LHCN-M2 (cell line): ENCODE results near the gene ANKRD44. TPM values are rescaled to one million over a fixed set of nuclear protein-coding genes. Genes with fewer than 3 reads are reported as not detected.

Experiments
- DNase-seq: peaks from one replicate; pipeline ENCODE4 v3.0.0-alpha.2; 2012; ENCODE audit warnings: low read depth
- total RNA-seq: library from RNA; depleted of rRNA; stranded (reverse); fragments of >200 nt; gene quantifications from 2 replicates; pipeline ENCODE4 v1.2.3, GENCODE V29; 2014

ANKRD44 gene
- total RNA-seq, 1 experiment from 2014 or later = 4.0 TPM

DNA sequence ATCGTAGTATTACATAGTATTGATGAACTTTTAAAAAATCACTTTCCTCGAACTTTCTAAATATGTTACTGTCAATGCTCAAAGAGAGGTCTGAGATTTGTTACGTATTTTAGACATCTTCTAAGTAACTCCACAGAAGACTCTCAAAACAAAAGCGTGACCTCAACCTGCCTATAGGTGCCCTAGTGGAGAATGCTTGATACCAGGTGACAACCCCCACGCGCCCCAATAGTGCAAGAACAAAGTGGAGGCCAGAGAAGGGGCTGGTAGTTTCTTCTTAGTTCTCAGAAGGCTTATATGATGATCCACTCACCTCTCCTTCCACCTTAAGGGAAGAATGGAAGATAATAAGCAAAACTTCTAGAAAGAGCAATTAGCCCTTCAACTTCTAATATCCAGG is 102.6 kb downstream of the ANKRD44 start:
- no peak for DNase-seq

DNA sequence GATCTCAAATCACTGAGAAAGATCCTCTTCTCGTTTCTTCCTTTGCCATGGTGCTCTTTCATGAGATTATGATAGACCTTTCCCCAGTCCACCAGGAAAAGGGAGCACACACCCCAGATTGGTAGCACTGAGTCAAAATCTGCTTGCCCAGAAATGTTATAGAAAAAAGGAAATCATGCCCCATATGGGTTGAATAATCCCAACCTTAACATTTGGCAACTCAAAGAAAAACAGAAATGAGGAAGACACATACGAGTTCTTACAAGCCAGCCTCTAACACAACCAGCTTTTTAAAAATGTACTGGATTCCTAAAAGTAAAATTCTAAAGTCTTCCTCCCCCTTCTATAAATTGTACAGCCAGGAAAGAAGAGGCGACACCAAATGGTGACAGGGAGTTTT is 103.0 kb downstream of the ANKRD44 start:
- no peak for DNase-seq

DNA sequence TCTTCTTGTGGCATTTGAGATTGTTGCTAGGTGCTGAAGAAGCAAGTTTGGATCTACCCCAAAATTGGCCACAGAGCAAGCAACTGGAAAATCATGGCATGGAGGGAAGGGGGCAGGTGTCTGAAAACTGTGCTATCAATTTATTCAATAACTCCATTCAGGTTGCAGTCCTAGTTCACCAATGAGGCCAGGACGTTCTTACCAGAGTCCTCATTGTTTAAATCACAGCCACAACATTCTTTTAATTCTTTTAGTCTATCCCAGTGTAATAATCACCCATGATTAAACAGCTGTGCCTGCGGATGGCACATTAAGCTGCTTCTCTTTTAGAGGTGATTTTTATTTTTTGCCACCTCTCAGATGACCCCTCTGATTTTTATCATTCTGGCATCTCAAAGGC is 103.5 kb downstream of the ANKRD44 start:
- peak; percentile 74 for DNase-seq

DNA sequence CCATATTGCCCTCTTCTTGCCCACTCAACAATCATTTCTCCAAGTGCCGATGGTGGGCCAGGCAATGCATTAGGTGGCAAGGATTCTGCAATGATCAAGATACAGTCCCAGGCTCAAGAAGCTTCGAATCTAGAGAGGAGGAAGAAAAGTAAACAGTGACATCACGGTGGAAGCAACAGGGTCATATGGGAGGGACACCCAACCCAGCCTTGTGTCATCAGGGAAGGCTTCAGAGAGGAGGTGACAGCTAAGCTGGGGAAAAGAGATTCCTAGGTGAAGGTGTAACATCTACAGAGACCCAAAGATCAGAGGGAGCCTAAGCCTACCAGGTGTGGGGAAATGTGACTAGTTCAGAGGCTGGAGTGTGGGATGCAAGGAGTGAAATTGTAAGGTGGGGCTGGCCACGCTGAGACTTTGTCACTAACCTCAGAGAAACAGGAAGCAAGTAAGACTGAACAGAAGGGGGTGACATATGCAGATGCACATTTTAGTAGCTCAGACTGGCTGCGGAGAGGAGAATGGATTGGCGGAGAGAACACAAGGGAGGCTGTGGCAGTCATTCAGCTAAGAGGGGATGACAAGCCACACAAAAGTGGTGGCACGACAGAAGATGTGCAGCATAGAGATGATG is 104.9 kb downstream of the ANKRD44 start:
- no peak for DNase-seq

DNA sequence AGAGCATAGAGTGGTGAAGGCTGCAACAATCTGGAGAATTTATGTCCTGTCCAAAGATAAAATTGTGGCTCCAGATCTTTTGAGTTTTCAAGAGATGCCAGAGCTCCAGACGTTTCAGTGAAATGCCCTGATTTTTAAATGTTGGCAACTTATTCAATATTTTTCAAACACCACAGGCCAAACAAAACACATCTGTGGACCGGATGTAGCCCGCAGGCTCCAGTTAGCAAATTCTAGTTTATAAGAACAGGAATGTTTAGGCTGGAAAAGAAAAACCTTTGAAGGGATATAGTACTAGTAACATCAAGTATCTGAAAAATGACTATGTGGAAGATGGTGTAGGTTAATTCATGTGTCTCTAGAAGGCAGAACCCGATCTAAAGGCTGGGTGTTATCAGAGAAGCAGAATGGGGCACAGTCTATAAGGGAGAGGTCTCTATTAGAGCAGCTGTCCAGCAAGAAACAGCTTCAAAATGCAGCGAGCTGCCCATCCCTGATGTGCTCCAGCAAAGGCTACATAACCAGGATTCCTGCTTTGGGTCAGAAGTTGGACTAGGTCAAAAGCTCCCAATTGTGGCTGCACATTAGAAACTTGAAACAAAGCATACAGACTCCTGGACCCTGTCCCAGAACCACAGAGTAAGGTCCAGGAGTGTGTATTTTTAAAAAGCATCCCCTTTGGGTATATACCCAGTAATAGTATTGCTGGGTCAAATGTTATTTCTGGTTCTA is 105.9 kb downstream of the ANKRD44 start:
- peak; percentile 63 for DNase-seq

DNA sequence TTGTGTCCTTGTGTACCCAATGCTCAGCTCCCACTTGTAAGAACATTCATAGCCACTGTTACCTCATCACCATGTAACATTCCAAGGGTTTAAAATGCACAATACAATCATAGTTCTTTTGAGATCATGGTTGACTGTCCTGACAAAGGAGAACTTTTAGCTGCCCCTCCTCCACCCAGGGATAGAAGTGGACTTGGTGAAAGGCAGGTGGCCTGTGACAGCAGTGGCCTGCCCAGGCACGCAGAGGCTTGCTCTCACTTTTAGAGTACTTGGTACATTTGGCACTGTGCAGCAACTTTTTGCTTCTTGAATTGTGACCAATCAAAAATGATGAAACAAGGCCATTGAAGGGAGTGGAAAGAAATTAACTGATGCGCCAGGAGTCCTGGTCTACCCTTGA is 108.7 kb downstream of the ANKRD44 start:
- no peak for DNase-seq

DNA sequence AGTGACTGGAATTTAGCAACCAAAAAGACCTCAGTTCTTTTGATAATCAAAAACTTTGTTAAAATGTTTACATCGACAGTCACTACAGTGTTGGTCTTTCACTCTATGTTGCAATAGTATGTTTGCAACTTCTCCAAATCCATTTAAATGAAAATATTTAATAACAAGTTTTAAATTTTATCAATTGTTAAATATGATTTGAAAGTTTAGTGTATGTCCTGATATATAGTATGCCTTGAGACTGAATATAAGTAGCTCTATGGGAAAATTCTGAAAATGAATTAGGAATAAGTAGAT is 109.9 kb downstream of the ANKRD44 start:
- no peak for DNase-seq

DNA sequence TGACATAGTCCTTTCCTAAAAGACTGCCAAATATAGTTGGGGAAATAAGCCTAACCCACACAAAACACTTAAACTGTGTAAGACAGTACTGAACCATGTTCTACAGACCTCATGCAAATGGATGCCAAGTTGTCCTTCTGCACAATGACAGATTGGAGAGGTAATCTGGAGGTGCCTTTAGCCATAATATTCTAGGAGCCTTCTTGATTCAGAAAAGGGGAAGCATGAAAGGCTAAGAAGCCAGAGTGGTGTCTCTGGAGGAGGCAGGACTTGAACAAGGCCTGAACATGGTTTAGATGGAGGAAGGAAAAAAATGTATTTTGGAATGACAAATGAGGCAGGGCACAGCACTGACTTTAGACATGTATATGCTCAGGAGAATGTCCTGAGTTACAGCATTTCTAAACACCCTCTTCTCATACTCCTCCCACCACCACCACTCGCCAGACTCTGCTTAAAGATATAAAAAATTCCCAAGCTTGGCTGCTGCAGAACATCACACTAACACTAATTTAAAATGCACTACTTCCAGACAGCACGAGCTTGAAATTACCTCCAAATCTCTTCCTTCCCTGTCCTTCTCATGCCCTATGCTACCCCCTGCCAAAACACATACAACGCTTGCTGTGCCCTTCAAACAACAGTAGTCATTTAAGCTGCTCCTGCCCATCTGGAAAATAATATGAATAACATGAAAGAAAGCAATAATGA is 110.4 kb downstream of the ANKRD44 start:
- DNase-seq = no peak

DNA sequence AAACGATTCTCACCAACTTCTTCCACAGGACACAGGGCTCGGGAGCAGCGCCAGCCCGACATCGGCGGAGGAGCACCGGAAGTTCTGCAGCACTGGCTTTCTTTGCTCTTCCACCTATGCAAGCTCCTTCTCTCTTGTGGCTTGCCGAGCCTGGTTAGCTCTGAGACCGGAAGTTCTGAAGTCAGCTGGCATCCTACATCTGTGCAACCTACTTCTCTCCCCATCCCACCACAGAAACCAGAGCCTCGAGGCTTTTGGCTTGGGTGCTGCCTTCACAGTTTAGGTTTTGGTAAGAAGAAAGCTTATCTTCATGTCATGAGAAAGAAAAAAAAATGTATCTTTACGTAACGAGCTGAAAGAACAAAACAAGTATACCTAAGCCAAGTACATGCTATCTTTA is 111.7 kb downstream of the ANKRD44 start:
- DNase-seq = no peak

DNA sequence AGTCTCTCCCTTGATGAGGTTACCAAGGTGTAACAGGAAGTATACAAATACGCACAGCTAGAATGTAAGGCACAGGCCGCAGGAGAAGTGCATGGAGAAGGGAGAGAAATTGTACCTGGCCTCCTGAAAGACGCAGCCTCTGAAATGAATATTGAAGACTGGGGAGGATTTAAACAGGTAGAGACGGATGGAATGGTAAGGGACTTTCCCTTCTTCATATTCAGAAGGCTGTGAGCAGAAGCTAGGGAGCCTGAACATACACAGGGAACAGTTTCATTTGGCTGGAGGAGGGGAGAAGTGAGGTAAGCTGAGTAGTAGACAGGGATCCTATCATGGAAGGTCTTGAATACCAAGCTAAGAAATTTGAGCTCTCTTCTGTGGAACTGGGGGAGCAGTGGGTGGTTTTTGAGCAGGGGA is 112.7 kb downstream of the ANKRD44 start:
- no peak for DNase-seq

DNA sequence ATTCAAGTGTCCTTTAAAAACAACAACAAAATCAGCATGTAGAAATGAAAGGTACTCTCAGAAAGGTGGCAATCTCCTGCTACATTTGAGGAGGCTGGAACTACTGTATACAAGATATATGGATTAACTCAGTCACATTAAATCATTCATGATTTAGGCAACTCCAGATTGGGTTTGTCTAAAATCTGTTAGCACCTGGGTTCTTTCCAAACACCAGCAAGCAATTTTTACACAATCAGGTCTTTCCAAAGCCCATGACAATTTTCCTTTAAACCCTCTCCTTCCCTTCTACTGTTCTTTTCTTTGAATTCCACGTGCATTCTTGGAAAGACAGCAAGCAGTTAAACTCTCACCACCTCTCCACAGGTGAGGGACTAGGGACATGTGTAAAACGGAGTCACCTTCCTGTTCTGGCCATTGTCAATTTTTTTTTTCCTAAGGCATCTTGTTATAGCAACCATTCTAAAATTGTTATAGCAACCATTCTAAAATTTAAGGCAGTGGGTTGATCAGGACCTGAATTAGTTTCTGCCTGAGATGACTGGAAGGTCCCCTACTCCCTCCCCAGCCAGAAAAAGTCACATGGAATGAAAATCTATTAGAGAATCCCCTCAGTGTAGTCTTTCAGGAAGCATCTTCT is 113.9 kb downstream of the ANKRD44 start:
- DNase-seq = no peak

DNA sequence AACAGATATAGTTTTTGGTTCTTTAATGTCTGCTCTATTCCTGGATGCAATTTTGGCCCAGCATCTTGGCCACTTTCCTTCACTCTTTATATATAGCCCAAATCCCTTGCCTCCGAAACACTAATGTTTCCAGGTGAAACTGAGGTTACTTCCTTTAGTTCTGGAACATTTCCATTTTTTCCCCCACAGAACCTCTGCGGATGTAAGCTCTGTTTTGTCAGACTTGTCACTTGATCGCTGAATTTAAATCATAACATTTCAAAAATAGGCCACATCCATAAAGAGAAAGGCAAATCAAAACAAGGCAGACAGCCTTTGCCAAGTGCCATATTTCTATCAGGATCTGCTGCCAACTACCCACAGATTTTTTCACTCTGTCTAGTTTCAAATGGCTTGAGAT is 115.1 kb downstream of the ANKRD44 start:
- no peak for DNase-seq

DNA sequence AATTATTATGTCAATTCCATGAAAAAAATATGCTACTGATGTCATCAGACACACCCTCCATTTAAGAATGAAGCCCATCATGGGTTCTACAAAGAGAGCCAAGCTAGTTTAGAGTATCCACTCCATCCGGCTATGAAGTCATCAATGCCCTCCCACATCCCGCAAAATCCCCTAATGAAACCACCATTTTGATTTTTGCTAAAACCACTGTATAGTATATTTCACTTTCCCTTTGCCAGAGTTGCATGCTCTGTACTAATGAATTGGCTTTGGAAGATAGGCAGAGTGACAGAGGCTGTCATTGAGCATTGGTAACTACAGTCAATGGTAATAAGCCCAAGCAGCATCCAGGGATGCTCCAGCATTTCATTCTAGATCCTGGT is 118.6 kb downstream of the ANKRD44 start:
- no peak for DNase-seq

DNA sequence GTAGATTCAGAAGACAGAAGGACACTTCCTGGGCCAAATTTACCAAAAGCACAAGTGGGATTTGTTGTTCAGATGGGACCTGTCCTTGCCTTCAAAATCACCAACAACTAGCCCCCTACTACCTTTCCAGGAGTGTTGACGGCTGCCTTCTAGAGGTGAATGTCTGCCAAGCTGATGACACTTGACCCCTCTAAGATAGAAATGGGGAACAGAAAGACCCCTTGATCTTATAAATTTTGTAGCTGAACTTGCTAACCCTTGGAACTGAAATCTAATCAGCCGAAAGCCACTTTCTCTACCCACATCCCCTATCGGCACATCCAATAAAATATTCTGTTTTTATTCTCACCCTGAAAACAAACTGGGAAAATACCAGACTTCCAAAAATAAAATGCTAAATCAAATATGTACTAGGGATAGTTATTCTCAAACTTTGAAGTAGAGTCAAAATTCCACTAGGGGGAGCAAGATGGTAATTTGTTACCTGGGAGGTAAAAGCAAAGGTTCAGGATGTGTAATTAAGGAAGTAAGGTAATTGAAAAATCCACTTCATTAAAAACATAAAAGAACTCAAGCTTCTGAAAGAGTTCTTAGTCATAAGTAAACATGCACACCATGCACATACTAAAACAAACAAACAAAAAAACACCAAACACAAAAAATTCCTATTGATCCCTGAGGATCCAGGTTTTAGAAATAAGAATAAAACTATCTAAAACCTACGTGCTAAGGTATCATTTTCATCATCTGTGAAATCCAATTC is 119.2 kb downstream of the ANKRD44 start:
- DNase-seq = peak; percentile 33

DNA sequence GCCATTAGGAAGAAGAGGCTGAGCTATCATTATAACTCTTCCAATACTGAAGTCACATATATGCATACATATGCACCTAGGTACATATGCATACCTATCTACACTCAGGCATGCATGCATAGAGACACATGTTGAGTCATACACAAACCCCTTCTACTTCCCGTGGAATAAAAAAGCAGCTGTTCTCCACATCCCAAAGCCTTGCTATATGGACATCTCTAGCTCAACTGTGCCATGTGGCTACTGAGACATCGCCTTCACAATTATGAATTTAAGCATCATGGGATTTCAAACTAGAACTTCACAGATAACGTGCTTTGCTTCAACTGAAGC is 120.5 kb downstream of the ANKRD44 start:
- no peak for DNase-seq

DNA sequence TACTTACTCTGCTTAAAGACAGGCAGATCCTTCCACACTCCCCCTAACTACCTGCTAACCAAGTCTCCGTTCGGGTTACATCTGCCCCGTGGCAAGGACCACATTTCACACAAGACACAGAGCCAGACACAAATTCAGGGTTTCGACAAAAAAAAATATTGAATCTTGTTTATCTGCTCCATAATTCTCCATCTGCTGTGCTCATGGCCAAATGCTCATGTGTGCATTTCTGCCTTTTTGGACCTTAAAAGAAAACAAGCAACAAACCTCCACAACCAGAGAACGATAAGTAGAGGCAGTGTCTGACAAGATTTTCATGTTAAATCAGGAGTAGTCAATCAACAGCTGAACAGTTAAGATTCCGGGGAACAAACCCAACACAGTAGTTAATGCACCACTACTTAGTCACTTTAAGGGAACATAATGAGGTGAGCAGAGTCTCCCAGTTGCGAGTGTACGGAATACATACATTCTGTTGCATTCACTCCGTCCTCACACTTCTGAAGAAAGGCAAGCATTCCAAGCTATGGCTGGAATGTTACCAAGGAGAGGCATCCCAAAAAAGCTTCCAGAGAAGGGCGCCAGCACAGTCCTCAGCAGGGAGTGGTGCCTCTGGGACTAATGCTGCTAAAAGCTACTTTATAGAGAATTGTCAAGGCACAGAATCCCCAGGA is 121.0 kb downstream of the ANKRD44 start:
- no peak for DNase-seq

DNA sequence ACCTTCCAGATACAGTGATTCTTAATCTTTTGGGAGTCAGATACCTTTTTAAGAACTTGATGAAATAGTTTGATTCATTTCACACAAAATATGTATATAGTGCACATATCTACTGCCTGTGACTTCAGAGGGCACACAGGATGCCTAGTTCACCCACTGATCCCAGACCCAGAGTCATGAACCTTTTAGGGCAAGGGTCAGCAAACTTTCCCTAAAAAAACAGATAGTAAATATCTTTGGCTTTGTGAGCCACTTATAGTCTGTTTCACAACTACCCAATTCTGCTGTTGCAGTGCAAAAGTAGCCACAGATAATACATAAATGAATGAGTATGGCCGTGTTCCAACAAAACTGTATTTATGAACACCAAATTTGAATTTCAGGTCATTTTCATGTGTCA is 124.9 kb downstream of the ANKRD44 start:
- DNase-seq = no peak

DNA sequence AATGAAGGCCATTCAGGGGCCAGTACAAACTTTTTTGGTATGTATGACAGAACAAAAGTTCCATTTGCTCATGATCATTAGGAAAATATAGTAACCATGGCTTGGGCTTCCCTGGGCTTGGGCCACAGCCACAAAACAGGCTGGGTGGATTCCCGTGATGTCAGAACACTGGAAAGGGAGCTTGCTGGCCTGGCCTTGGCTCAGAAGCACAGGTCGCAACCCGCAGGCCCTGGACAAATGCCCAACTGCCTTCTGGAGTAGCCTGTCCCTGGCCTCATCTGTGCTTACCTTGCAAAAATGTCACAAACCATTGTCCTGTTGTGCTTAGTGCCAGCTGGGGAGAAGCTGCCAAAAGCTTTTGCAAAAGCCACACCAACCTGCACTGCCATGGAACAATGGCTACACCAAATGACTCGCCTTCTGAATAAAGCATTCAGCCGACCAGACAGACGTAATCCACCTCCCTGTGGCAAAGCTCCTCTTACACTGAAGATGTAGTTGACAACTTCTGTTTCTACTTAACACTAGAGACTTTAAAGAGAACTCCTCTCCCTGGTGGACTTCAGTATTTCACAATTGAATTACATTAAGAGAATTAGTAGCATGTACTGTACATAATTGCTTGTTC is 125.5 kb downstream of the ANKRD44 start:
- no peak for DNase-seq

DNA sequence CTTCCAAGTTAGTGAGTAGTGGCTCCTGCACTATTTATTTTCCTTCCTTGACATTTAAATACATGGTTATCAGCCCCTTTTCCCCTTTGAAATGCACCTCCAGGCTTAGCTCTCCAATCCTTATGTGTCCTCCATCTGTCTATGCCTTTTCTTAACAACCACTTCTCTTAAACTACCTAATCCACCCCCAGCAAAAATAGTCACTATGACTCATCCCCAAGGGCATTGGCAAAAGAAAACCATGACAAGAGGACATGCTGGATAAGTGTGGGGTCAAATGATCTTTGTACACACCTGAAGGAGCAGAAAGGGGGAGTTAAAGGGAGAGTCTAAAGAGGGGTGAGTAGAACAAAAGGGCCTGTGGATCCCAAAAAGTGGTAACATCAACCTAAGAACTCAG is 127.2 kb downstream of the ANKRD44 start:
- DNase-seq = peak; percentile 38

DNA sequence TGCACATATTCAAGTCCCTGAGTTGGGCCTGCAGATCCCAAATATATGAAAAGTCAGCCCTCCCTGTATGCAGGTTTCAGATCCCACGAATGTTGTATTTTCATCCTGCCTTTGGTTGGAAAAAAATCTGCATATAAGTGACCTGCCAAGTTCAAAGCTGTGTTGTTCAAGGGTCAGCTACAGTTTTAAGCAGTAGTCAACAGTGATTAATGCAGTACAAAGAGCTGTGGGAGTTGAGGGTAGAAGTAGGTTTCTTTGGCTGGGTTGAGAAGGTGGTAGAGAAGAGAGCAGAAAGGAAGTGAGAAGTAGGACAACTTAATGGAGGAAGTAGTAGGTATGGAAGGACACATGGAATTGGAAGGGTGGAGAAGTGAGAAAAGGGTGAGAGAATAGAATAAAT is 127.9 kb downstream of the ANKRD44 start:
- DNase-seq = no peak

DNA sequence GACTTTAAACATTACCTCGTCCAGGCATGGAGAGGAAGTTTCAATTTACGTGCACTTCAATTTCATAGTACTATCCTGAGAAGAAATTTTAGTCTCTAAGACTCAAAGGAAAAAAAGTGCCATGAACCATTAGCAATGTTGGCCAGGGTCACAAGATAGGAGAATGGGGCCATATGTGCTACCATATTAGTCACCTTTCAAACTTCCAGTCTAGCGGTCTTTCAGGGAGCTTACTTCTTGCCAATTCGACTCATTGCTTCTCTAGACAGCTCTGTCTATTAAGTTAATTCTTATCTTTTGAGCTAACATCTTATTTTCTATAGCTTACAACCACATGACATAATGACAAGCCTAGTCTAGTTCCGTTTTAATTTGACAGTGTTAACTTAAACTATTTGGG is 129.1 kb downstream of the ANKRD44 start:
- DNase-seq = no peak
